T1000 (cell line): Measurements from ENCODE around the gene ANXA2.
"Not testable (repeated sequence)": the region's sequence is repeated elsewhere in the genome, so short reads cannot be mapped to it uniquely, and the experiment has no call there.

Experiments used
- DNase-seq: peaks from one replicate; lab custom pipeline; 2025; ENCODE audit warnings: mixed read lengths; lab: John Stamatoyannopoulos, UW

The ANXA2 gene

DNA sequence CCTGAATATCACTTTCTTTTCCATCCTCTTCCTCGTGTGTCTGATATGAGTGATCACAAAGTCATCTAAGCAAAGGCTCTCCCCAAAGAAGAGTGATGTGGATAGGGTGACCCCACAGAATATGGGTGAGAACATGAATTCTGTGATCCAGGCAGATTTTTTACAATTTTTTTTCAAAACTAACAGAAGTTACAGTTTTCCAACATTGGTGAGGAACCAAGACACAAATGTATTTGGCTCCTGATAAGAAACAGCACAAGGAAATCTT is 27.0 kb downstream of the ANXA2 start:
- no peak for DNase-seq

DNA sequence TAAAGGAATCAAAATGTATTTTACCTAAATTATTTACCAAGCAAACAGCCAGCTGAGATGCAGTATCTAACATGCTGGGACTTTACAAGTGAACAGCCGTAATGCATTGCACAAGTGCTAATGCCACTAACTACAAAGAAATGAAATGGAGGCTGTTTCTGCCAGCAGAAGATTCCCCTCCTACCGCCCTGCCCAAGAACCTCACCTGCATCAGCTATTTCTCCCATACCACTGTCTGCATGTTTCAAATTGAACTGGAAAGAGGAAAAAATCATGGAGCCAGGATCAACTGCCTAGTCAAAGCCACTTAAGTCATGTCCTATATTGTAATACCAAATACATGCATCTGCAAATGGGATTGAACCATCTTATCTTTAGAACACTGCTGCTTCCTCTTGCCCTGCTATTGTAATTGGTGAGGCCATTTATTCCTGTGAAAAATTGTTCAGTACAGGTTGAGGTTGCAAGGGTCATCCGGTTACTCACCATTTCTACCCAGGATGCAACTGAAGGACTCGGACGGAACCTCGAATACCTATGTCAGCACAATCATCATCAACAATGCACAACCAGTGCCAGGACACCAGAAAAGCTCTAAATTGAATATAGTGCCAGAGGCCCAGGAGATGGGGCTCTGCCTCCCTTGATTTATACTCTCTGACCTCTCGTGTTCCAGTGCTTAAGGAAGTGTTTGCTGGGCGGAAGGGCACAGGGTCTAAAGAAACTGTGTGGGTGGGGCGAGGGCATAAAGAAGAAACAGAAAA is 27.5 kb downstream of the ANXA2 start:
- DNase-seq, result no peak

GRCh38 chr15:60369696-60370095 is 28.1 kb downstream of the ANXA2 start:
- no peak for DNase-seq

- DNase-seq, result no peak
These were observed 33.2 kb downstream of the ANXA2 start for GRCh38 chr15:60364612-60364924.

- DNase-seq, result no peak
These were observed 33.7 kb downstream of the ANXA2 start for GRCh38 chr15:60363903-60364611.

DNA sequence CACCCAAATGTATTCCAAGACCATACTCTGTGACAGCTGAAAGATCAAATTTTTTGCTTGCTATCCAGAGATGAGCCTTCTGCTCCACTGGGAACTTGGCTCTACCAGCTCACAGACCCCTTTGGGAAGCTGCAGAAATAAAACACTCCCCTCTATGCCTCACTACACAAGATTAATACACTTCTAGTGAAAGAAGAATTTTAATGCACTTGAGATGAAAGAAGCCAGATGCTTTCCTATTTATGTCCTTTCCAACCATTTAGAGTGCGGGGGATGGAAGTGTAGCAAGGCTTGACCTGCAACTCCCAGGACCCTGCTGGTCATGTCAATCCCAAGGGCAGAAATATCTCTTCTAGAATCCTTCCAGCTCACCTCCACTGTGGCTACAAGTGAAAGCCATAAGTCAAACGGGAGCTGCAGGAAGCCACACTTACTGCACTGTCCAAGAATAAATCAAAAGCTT is 34.7 kb downstream of the ANXA2 start:
- no peak for DNase-seq

DNA sequence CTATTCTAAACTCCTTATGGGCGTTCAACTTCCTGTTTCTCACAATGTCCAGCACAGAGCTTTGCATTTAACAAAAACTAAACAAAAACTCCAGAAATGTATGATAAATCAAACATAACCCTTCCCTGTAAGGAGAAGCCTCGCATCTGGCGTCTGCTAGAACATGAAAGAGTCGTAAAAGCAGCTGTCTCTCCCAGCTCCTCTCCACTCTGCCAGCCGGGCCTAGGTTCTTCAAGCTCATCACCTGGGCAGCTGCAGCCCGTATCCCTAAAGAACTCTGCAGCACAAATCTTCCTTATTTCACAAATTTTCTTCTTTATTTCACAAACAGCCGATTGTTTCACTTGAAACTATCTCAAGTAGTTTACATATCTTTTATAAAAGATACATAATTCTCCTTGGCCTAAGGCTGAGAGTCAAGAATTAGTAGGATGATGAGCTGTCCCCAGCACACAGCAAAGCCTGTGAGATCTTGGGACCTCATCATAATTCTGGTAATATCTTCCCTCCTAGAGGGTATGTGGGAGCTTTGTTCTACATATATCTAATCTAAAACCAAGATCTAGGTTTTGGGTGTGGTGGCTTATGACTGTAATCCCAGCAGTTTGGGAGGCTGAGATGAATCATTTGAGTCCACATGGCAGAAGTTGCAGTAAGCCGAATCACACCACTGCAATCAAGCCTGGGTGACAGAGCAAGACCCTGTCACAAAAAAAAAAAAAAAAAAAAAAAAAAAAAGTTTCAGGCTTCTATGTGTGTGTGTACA is 35.3 kb downstream of the ANXA2 start:
- no peak for DNase-seq

DNA sequence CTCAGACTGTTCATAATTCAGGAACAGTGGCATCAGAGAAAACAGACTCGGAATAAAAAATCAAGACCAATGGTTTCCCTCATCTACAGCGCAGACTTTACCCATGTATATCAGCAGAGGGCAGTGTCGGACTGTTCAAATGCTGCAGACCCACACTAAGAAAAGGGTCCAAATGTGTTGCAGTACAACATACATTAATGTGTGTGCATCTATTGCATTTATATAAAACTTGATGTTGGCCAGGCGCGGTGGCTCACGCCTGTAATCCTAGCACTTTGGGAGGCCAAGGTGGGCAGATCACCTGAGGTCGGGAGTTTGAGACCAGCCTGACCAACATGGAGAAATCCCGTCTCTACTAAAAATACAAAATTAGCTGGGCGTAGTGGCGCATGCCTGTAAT is 38.0 kb downstream of the ANXA2 start:
- DNase-seq, result not testable (repeated sequence)

- no peak for DNase-seq
These were observed 38.7 kb downstream of the ANXA2 start for GRCh38 chr15:60358935-60359682.

- no peak for DNase-seq
These were observed 41.0 kb downstream of the ANXA2 start for GRCh38 chr15:60356832-60357231.

GRCh38 chr15:60355148-60355857 is 42.5 kb downstream of the ANXA2 start:
- DNase-seq, result no peak

DNA sequence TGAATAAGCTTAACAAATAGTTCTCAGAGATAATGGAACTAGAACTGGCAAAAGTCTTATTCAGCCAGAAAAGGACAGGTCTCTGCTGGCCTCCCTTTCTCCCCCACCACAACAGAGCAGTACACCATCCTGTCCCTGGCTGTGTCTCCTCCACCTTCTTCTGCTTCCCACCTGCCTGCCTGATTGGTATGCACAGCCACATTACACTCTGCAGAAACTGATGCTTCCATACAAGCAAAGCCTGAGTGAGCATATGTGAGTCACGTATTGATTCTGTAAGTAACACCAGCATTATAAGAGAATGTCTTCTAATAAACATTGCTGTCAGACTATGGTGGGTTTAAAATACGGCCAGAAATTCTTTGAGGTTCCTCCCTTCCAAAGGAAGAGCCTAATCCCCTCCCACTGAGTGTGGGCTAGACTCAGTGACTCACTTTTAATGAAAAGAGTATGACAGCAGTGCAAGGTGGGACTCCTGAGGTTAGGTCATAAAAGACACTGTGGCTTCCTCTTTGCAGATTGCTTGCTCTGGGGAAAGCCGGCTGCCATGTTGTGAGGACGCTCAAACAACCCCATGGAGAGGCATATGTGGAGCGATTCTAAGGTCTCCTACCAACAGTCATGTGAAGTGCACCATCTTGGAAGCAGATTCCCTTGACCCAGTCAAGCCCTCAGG is 44.4 kb downstream of the ANXA2 start:
- DNase-seq, result no peak

- no peak for DNase-seq
These were observed 45.3 kb downstream of the ANXA2 start for GRCh38 chr15:60352525-60352924.

- DNase-seq, result no peak
These were observed 46.7 kb downstream of the ANXA2 start for GRCh38 chr15:60351066-60351465.

- no peak for DNase-seq
These were observed 47.7 kb downstream of the ANXA2 start for GRCh38 chr15:60350108-60350507.

DNA sequence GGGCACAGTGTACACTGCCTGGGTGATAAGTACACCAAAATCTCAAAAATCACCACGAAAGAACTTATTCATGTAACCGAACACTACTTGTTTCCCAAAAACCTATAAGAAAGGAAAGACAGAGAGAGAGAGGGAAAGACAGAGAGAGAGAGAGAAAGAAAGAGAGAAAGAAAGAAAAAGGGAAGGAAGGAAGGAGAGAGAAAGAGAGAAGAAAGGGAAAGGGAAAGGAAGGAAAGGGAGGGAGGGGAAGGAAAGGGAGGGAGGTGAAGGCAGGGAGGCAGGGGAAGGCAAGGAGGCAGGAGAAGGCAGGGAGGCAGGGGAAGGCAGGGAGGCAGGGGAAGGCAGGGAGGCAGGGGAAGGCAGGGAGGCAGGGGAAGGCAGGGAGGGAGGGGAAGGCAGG is 48.2 kb downstream of the ANXA2 start:
- DNase-seq, result no peak

- no peak for DNase-seq
These were observed 50.2 kb downstream of the ANXA2 start for GRCh38 chr15:60347480-60348049.

DNA sequence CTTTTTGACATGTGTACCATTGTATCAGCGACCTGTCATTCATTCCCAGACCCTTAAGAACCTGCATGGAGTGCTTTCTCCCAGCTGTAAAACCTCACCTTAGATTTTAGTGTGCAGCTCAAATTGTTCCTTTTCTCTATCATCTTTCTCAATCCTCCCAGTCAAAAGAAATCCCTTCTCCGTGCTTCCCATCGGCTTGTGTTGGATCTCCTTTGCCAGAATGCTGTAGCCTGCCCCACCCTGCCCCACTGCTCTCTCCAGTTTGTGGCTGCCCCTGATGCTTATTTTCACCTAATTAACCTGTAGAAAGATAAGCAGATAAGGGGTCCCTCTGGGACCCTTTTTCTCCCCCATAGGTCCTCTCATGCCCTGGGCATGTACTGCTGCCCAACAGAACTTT is 51.1 kb downstream of the ANXA2 start:
- DNase-seq, result no peak

DNA sequence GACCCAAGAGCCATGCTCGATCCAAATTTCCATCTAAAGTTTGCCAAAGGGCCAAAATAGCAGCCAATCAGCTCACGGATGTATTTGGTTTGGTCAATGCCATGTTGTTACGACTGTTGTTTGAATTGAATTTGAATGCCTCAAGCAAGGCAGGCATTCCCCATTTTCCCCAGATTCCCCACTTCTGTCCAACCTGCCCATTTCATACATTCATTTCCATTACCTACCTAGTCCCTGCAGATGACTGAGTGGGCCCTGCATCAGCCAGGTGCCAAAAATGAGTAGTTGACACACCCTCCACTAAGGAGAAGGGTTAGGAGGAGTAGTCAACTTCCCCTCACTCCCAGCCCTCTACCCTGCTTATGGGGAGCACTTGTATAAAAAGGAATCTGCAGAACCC is 51.7 kb downstream of the ANXA2 start:
- no peak for DNase-seq

DNA sequence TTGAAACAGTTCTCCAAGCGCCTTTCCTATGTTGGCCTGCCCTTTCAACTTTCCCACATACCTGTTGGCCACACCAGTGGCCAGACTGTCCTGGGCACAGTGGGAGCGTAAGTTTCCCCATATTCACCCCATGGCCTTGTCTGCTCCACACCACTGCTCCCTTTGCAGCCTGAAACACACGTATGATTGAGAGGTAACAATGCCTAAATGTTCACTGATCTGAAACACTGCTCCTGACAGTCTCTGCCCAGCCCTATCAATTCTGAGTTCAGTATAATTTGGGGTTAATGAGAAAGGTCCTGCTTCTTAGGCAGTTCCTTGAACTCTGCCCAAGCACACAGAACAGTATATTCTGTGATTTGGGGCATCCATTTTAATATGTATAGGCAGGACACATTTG is 52.2 kb downstream of the ANXA2 start:
- no peak for DNase-seq

- no peak for DNase-seq
These were observed 52.8 kb downstream of the ANXA2 start for GRCh38 chr15:60344987-60345386.
